Limb (tissue), 2 donors: ENCODE measurements around the gene ZFAND6.
"Not testable (repeated sequence)": the region's sequence is repeated elsewhere in the genome, so short reads cannot be mapped to it uniquely, and the experiment has no call there.

Experiments used
- DNase-seq, 2 donors: peaks; one replicate each; pipeline ENCODE4 v3.0.0-alpha.2; 2016; ENCODE audit errors: extremely low spot score in 2 of 2

ZFAND6 gene

DNA sequence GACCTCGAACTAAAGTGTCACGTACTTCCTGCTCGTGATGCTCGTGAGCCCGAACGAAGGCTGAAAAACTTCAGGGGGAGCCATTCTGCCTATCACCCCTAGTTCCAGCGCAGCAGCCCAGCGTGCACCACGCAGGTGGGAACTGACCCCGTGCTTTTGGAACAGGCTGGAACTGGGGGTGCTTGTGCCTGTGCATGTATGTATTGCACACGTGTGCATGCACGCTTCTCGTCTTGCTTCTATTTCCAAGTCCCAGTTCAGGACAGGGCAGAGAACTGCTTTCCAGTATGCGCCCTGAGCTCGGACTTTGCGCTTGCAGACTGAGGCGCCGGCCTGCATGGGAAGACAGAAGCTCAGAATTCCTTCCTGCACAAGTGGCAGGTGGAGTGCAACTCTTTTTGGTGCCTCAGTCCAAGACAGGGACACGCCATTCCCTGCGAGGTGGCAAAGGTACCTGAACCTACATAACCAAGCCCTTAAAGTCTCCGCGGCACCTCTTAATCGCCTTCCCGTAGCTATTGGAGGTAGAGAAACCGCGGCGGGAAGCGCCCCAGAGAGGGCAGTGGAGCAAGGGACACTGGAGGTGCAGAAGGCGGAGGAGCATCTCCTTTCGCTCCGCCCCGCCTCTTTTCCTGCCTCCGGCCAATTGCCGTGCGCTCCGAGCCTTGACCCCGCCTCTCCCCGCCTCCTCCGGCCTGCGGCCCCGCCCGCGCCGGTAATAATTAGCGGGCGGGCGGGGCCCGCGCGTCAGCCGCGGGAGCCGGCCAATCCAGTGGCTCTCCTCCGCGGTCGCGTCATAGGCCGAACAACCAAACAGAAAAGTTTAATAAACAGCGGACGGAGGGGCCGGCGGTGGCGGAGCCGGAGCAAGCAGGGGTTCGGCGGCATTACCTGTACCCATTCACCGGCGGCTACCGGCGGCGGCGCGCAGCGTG lies at the start of gene ZFAND6:
Gene ZFAND6, plus strand, starts transcription at position 826 of the 935 bp plus-strand sequence. CDS start 60,669 bp downstream, outside the sequence.
- peak; percentile 95 to 96 for DNase-seq

DNA sequence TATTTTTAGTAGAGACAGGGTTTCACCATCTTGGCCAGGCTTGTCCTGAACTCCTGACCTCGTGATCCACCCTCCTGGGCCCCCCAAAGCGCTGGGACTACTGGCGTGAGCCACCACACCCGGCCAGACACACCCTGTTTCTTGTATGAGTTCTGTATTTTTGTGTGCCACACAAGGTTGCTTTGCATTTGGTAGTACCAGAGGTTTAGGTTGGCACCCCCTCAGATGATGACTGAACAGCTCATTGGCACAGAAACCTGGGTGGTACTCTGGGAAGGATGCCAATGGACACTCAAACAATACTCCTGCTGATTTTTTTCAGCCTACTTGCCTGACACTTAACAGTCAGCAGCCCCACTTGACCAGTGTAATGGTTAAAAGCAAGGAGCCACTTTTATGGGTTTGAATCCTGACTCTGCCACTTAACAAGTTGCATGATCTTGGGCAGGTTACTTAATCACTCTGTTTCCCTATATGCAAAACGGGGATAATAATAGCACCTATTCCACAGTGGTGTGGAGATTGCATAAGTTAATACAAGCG lies 49.3 kb upstream of the ZFAND6 start:
- no peak for DNase-seq

DNA sequence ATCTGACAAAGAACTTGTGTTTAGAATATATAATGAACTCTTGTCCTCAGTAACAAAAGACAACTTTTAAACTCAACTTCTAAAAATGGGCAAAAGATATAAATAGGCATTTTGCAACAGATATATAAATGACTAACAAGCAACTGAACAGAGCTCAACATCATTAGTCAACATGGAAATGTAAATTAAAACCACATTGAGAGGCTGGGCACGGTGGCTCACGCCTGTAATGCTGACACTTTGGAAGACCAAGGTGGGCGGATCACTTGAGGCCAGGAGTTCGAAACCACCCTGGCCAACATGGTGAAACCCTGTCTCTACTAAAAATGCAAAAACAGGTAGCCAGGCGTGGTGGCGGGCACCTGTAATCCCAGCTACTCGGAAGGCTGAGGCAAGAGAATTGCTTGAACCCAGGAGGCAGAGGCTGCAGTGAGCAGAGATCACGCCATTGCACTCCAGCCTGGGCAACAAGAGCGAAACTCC lies 48.4 kb upstream of the ZFAND6 start:
- DNase-seq, result not testable (repeated sequence)

DNA sequence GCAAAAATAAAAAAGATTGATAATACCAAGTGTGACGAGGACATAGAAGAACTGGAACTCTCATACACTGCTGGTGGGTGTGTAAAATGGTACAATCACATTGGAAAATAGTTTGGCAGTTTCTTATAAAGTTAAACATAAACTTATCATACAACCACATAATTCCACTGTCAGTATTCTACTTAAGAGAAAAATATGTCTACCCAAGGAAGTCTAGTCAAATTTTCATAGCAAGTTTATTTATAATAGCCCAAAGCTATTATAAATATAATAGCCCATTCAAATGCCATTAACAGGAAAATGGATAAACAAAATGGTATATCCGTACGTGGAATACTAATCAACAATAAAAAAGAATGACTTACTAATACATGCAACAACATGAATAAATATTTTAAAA lies 47.9 kb upstream of the ZFAND6 start:
- DNase-seq, result no peak

DNA sequence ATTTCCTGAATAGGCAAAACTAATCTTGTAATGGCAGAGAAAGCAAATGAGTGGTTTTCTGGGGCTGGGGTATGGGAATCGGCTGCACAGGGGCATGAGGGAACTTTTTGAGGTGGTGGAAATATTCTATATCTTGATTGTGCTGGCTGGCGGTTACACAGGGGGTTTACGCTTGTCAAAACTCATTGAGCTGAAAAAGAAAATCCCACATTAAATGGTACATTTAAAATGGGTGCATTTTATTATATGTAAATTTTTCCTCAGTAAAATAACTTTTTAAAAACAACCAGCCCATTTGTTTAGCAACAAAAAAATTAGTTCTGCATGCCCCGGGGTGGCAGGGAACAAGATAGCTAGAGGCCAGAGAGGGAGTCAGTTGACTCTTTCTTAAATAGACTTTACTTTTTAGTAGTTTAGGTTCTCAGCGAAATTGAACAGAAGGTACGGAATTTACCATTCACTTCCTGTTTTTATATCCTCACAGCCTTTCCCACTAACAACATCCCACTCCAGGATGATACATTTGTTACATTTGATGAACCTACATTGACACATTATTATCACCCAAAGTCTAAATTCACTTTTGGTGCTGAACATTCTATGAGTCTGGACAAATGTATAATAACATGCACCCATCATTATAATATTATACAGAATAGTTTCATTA lies 47.3 kb upstream of the ZFAND6 start:
- DNase-seq, result no peak

DNA sequence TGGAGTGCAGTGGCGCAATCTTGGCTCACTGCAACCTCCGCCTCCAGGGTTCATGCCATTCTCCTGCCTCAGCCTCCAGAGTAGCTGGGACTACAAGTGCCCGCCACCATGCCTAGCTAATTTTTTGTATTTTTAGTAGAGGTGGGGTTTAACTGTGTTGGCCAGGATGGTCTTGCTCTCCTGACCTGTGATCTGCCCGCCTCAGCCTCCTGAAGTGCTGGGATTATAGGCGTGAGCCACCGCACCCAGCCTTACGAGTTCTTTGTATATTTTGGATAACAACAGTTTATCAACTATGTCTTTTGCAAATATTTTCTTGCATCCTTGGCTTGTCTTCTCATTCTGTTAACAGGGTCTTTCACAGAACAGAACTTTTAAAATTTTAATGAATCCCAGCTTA lies 45.3 kb upstream of the ZFAND6 start:
- DNase-seq, result not testable (repeated sequence)

DNA sequence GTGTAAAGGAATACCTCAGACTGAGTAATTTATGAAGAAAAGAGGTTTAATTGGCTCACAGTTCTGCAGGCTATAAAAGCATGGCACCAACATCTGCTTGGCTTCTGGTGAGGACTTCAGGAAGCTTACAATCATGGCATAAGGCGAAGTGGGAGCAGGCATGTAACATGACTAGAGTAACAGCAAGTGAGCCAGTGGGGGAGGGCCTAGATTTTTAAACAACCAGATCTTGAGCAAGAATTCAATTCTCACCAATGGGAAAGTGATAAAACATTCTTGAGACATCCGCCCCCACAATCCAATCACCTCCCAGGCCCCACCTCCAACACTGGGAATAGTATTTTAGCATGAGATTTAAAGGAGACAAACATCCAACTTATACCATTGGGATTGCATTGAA lies 44.3 kb upstream of the ZFAND6 start:
- no peak for DNase-seq

DNA sequence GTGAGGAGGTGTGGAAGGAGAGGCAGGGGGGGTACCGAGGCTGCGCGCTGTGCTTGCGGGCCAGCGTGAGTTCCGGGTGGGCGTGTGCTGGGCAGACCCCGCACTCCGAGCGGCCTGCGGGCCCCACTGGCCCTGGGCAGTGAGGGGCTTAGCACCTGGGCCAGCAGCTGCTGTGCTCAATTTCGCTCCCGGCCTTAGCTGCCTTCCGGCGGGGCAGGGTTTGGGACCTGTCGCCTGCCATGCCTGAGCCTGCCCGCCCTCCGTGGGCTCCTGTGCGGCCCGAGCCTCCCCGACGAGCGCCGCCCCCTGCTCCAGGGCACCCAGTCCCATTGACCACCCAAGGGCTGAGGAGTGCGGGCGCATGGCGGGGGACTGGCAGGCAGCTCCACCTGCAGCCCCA lies 43.0 kb upstream of the ZFAND6 start:
- not testable (repeated sequence) for DNase-seq

DNA sequence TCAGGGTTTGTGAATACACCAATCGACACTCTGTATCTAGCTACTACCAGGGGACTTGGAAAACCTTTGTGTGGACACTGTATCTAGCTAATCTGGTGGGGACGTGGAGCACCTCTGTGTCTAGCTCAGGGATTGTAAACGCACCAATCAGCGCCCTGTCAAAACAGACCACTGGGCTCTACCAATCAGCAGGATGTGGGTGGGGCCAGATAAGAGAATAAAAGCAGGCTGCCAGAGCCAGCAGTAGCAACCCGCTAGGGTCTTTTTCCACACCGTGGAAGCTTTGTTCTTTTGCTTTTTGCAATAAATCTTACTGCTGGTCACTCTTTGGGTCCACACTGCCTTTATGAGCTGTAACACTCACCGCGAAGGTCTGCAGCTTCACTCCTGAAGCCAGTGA lies 42.3 kb upstream of the ZFAND6 start:
- DNase-seq, result not testable (repeated sequence)

DNA sequence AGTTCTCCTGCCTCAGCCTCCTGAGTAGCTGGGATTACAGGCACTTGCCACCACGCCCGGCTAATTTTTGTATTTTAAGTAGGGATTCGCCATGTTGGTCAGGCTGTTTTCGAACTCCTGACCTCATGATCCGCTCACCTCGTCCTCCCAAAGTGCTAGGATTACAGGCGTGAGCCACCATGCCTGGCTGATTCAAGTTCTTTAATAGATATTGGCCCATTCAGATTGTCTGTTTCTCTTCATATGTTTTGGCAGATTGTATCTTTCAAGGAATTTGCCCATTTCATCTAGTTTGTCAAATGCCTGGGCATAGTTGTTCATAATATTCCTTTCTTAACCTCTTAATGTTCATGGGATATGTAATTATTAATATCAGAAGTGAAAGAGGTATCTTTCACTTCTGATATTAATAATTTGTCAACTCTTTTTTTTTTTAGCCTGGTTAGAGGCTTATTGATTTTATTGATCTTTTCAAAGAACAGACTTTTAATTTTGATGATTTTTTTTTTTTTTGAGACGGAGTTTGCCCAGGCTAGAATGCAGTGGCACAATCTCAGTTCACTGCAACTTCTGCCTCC lies 40.2 kb upstream of the ZFAND6 start:
- DNase-seq, result no peak

DNA sequence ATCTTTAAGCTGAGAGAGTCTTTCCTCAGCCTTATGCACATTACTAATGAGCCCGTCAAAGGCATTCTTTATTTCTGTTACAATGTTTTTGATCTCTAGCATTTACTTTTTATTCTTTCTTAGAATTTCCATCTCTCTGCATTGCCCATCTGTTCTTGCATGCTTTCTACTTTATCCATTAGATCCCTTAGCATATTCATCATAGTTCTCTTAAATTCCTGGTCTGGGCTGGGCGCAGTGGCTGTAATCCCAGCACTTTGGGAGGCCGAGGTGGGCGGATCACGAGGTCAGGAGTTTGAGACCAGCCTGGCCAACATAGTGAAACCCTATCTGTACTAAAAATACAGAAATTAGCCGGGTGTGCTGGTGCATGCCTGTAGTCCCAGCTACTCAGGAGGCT lies 39.3 kb upstream of the ZFAND6 start:
- not testable (repeated sequence) for DNase-seq

DNA sequence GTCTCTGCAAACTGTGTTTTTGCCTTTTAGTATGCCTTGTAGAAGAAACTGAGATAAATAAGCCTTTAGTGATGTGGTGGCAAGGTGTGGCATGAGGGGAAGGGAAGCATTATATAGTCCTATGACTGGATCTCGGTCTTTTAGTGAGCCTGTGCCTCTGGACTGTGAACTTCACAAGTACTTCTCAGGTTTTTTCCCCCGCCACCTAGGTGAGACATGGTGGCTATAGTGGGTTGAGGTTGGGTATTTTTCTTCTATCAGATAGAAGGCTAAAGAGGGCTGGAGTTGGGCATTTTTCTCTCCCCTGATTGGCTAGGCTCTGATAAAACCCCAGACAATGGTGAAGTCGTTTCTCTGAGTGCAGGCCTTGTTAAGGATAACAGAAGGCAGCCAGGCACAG lies 38.7 kb upstream of the ZFAND6 start:
- DNase-seq, result no peak

DNA sequence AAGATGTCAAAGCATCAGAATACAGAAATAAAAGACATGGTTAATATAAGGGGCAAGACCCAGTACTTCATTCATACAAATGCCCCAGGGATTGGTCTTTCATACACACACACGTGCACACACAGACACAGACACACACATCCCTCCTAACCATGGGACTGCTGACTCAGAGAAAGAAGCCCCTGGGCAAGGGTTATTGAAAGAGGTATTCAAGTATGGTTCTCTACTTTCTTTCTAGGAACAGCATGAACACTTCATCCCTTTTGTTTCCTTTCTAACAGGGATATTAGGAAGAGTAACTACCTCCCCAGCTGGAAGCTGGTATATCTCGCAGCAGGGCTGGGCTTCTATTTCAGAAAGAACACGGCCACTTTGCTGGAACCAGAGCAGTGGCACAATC lies 33.2 kb upstream of the ZFAND6 start:
- DNase-seq, result no peak

DNA sequence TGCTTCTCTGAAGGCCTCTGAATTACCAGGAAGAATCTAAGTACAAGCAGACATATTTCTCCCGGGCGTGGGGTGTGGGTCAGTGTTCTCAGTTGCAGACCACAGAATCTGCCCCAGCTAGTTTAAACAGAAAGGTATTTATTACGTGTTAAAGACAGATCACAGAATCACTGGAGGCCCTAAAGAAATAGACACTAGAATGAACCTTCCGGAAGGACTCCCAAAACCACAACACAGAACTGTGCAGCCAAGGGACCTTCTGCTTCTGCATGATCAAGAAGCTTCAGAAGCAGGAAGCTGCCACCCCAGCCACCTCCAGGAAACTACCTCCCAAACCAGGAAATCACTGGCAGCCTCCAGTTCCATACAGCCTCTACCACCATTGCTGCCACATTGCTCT lies 32.7 kb upstream of the ZFAND6 start:
- no peak for DNase-seq

DNA sequence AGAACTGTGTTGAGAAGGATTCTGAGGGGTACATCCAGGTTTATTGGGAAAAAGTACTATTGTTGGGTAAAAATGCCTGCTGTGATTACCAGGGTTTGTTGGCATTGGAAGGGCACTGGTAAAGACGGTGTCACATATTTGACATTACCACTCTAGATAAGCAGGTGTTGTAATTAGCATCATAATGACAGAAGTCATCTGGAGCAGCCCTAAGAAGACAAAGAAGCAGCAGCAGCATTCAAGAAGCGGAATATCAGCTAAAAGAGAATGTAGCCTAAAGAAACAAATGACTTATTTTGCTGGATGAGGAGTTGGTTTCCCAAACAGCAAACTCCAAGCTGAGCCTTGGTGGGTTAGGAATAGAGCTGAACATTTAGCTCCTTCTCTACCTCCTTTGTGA lies 30.5 kb upstream of the ZFAND6 start:
- DNase-seq, result no peak

DNA sequence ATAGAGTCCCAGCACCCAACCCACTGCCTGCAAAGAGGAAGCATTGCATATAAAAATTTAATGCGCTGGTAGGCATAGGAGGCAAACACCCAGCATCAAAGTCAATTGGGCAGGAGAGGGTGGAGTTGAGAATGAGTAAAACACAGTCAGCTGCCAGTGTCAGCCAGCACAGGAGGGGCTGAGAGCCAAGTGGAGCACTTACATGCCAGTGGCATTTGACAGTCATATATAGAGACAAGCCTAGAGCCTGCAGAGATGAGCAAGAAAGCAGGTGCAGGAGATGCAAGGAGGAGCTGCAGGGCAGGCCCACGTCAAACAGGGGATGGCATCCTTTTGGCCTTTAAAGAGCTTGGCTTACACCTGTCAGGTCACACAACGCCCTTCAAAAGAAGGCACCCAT lies 27.6 kb upstream of the ZFAND6 start:
- peak; percentile 21 to 32 for DNase-seq

DNA sequence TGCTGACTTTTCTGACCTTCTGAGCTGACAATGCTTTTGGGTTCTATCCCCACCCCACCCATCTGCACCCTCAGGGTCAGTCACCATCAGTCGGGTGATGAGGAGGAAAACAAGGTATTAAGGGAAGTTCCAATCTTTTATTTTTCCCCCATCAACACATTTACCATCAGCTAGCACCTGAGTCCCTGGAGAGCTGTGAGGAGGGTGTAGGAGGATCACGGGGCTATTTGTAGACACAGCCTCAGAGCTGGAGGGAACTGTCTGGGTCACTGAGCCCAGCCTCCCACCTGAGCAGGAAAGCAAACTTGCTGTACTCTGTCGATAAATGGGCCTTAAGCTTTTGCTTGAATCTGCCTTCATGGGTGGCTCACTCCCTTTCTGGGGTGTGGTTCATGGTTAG lies 24.8 kb upstream of the ZFAND6 start:
- DNase-seq, result no peak

DNA sequence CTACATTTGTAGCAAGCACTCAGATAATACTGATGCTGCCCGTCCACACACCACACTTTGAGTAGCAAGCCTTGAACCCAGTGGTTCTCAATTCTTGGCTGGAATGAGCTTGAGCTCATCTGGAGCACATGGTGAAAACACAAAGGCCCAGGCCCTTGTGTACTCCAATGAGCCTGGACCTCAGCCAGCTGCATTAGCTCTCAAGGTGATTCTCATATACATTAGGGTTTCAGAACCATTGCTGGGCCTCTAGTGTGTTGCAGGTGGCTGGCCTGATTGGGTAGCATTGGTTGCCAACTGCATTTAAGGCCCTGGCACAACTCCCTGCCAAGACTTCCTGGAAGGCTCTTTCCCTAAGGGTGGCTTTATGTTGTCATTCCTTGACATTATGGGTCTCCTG lies 23.4 kb upstream of the ZFAND6 start:
- no peak for DNase-seq

DNA sequence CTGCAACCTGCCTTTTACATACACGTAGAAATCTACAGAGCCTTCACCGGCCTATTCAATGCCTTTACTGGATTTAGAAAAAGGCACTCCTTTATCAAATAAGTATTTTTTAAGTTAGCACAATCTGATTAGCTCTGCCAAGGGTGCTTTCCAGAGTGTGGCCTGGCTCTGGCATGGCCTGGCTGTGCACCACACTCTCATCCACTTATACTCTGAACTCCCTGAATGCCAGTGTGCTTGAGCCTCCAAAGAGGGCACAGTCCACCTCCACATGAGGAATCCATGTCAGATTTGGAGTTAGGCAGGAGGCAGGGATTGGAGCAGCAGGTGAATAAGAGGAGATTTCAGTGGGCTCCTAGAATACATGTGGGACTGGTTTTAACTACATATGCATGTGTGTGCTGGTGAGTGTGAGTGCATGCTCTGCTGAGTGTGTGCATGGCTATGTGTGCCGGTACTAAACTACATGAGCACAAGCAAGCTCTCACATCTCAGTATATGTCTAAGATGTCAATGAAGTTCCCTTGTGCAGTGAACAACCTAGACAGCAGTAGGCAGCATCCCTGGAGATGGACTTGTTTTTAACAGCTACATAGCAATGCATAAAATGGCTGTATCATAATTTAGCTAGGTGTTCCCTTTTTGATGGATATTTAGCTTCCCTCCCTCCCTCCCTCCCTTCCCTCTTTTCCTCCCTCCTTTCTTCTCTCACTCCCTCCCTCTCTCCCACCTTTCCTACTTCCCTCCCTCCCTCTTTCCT lies 17.8 kb upstream of the ZFAND6 start:
- DNase-seq, result no peak

DNA sequence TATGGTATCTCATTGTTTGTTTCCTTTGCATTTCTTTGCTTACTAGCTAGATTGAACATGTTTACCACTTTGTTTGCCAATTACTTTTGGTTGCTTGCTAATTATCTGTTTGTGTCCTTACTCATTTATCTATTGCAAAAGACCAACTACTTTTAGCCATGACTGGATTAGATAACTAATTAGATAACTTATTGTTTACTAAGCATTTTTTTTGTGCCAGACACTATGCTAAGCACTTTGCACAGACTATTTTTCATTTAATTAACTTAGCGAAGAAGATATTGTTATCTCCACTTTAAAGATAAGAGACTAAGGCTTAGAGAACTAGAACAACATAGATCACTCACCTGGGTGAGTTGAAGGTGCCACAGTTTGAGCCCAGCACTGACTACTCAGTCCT lies 16.9 kb upstream of the ZFAND6 start:
- no peak for DNase-seq

DNA sequence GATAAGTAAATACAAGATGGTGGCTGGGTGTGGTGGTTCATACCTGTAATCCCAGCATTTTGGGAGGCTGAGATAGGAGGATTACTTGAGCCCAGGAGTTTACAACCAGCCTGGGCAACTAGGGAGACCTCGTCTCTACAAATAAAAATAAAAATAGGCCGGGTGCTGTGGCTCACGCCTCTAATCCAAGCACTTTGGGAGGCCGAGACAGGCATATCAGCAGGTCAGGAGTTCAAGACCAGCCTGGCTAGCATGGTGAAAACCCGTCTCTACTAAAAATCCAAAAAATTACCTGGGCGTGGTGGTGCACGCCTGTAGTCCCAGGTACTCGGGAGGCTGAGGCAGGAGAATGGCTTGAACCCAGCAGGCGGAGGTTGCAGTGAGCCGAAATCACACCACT lies 14.3 kb upstream of the ZFAND6 start:
- not testable (repeated sequence) for DNase-seq
